ENCODE data around the gene PDE6D. TPM values are rescaled to one million over a fixed set of nuclear protein-coding genes. Genes with fewer than 3 reads are reported as not detected.

Gene PDE6D
- total RNA-seq, 1 experiment from 2014 or later = 43.8 TPM

DNA sequence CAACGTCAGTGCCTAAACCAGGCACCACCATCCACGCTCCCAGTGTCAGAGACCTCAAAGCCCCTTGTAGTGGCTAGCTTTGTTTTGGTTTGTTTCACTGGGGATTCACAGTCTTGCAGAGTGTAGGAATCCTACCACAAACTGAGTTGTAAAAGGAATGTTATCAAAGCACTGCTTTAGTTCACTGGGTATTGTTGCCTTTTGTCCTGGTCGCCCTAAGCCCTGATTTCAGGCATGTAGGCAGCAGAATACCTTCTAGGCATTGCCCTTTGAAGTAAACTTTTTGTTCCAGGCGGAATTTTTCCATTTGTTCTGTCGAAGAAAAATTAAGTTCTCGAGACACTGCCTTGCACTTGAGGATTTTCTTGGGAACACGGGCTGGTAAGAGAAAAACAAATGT, 43.3 kb downstream of the PDE6D start:
- CTCF ChIA-PET = no interaction called here

DNA sequence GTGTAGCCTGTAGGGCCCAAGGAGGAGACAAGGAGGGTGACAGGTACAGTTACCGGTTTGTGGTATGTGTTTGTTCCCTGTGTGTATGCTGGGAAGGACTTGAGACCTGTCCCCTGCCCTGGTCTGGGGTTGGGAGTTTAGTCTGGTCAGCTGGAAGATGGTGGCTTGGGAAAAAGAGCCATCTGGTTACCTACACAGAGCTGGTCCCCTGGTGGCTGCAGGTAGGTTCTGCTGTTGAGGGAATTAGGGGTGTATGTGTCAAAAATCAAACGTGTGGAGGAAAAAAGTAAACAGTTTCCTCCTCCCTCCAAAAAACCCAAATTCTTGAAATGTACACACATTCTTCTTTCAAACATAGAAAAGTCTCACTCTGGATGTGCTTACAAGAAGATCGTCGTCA, 48.5 kb downstream of the PDE6D start:
- Histone ChIP-seq H3K36me3 (ENCODE audit: low read depth, low read length) (0 out of 2 replicates have a peak, but pooled peaks cover 3% of the 10 kb centered on the region), H3K4me3 (ENCODE audit: low read length) (no peak overlapping the region), H3K9ac (ENCODE audit: low read length) (no peak overlapping the region), H4K20me1 (ENCODE audit: low read length) (no peaks in the 10 kb centered on the region), H3F3A (ENCODE audit: low read length, unreplicated experiment) (no peaks in the 10 kb centered on the region), H3K9me2 (replicated peaks; ENCODE audit: low read length) (no peaks in the 10 kb centered on the region), H3K27me3 (ENCODE audit: low read length) (no peaks in the 10 kb centered on the region), H3K4me2 (ENCODE audit: low read length) (no peak overlapping the region), H3K27ac (ENCODE audit: low read length) (no peak overlapping the region), H3K9me3 (ENCODE audit: low read length) (no peaks in the 10 kb centered on the region), H3K4me1 (ENCODE audit: insufficient read depth, low read length) (no peaks in the 10 kb centered on the region), H2AFZ (ENCODE audit: low read length) (no peak overlapping the region), H3K79me2 (ENCODE audit: low read length) (no peaks in the 10 kb centered on the region)
- TSS peak; percentile 53 for BruUV-seq (replicated peaks)
- intact Hi-C loops (cut with micrococcal nuclease) = no loop called here
- DNase-seq (no peak), ATAC-seq (0 out of 2 replicates have a peak, but pooled peaks have one; percentile 15)
- ChIA-PET CTCF (no interaction called here), POLR2A (ENCODE audit: unreplicated experiment) (no interaction called here)
- TF ChIP-seq, protein P1, sequence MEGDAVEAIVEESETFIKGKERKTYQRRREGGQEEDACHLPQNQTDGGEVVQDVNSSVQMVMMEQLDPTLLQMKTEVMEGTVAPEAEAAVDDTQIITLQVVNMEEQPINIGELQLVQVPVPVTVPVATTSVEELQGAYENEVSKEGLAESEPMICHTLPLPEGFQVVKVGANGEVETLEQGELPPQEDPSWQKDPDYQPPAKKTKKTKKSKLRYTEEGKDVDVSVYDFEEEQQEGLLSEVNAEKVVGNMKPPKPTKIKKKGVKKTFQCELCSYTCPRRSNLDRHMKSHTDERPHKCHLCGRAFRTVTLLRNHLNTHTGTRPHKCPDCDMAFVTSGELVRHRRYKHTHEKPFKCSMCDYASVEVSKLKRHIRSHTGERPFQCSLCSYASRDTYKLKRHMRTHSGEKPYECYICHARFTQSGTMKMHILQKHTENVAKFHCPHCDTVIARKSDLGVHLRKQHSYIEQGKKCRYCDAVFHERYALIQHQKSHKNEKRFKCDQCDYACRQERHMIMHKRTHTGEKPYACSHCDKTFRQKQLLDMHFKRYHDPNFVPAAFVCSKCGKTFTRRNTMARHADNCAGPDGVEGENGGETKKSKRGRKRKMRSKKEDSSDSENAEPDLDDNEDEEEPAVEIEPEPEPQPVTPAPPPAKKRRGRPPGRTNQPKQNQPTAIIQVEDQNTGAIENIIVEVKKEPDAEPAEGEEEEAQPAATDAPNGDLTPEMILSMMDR (conservative IDR thresholded peaks at IDR 0.05; ENCODE audit: low read depth, low read length) = 0 out of 2 replicates have a peak, but pooled peaks have one; percentile 28
- no peak for TF ChIP-seq EZH2phosphoT487 (IDR thresholded peaks at IDR 0.05; ENCODE audit: borderline replicate concordance, low read length)

More for the DNA sequence above, 43.3 kb downstream of the PDE6D start:
- no peaks in the 10 kb centered on the region for H4K20me1 ChIP-seq (ENCODE audit: low read length)
- TF ChIP-seq EZH2 (IDR thresholded peaks at IDR 0.05; ENCODE audit: low read length, unreplicated experiment) (no peak), EZH2phosphoT487 (IDR thresholded peaks at IDR 0.05; ENCODE audit: borderline replicate concordance, low read length) (no peak)
- TF ChIP-seq, protein P1 (conservative IDR thresholded peaks at IDR 0.05; ENCODE audit: low read depth, low read length) = no peak
- H3K4me1 ChIP-seq (ENCODE audit: insufficient read depth, low read length) = no peaks in the 10 kb centered on the region
- H2AFZ ChIP-seq (ENCODE audit: low read length) = no peak overlapping the region
- H3K27me3 ChIP-seq (ENCODE audit: low read length) = no peaks in the 10 kb centered on the region
- H3K27ac ChIP-seq (ENCODE audit: low read length) = no peak overlapping the region
- H3K9me2 ChIP-seq (replicated peaks; ENCODE audit: low read length) = no peaks in the 10 kb centered on the region
- no TSS peak for BruUV-seq (replicated peaks)
- no peak overlapping the region for H3K4me2 ChIP-seq (ENCODE audit: low read length)
- no peaks in the 10 kb centered on the region for H3F3A ChIP-seq (ENCODE audit: low read length, unreplicated experiment)
- no peak overlapping the region for H3K9ac ChIP-seq (ENCODE audit: low read length)
- H3K9me3 ChIP-seq (ENCODE audit: low read length) = no peaks in the 10 kb centered on the region
- POLR2A ChIA-PET (ENCODE audit: unreplicated experiment) = no interaction called here
- H3K4me3 ChIP-seq (ENCODE audit: low read length) = no peak overlapping the region
- intact Hi-C loops (cut with micrococcal nuclease) = no loop called here
- H3K79me2 ChIP-seq (ENCODE audit: low read length) = no peaks in the 10 kb centered on the region
- DNase-seq = no peak
- no peak for ATAC-seq
- 0 out of 2 replicates have a peak, but pooled peaks cover 3% of the 10 kb centered on the region for H3K36me3 ChIP-seq (ENCODE audit: low read depth, low read length)

DNA sequence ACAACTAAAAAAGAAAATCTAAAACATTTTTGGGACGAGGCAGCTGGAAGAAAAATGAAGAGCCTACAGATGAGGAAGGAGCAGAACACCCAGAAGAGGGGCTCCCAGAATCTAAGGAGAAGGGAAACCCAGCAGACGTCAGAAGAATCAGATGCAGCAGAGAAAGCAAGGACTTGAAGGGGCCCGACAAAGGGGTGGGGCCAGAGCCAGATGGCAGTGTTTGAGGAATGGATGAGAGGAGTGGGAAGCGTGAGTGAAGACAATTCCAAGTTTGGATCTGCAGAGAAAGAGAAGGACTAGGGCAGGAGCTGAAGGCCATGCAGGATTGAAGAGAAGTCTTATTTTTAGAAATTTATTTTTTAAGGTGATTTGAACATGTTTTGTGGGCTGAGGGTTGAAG, 53.5 kb downstream of the PDE6D start:
- Histone ChIP-seq H3K4me1 (ENCODE audit: insufficient read depth, low read length) (no peaks in the 10 kb centered on the region), H3F3A (ENCODE audit: low read length, unreplicated experiment) (no peaks in the 10 kb centered on the region), H3K79me2 (ENCODE audit: low read length) (no peaks in the 10 kb centered on the region), H2AFZ (ENCODE audit: low read length) (no peak overlapping the region), H3K4me2 (ENCODE audit: low read length) (no peak overlapping the region), H3K9ac (ENCODE audit: low read length) (no peak overlapping the region), H3K36me3 (ENCODE audit: low read depth, low read length) (no peaks in the 10 kb centered on the region), H3K27ac (ENCODE audit: low read length) (no peak overlapping the region), H4K20me1 (ENCODE audit: low read length) (no peaks in the 10 kb centered on the region), H3K4me3 (ENCODE audit: low read length) (no peak overlapping the region), H3K27me3 (ENCODE audit: low read length) (no peaks in the 10 kb centered on the region), H3K9me3 (ENCODE audit: low read length) (no peaks in the 10 kb centered on the region), H3K9me2 (replicated peaks; ENCODE audit: low read length) (no peaks in the 10 kb centered on the region)
- DNase-seq = no peak
- intact Hi-C loops (cut with micrococcal nuclease) = no loop called here
- CTCF ChIA-PET = no interaction called here
- no TSS peak for BruUV-seq (replicated peaks)
- TF ChIP-seq EZH2 (IDR thresholded peaks at IDR 0.05; ENCODE audit: low read length, unreplicated experiment) (no peak), EZH2phosphoT487 (IDR thresholded peaks at IDR 0.05; ENCODE audit: borderline replicate concordance, low read length) (no peak)
- TF ChIP-seq, protein P1 (conservative IDR thresholded peaks at IDR 0.05; ENCODE audit: low read depth, low read length) = no peak
- POLR2A ChIA-PET (ENCODE audit: unreplicated experiment) = no interaction called here
- no peak for ATAC-seq

Measured in PC-3 (cell line).